NCI-H2081 treated with DMSO at 0.1 percent for 48 hours (cell line): ENCODE results near the gene NCKAP5L.
"Not testable (repeated sequence)": the region's sequence is repeated elsewhere in the genome, so short reads cannot be mapped to it uniquely, and the experiment has no call there.

Experiments used
- DNase-seq: peaks from one replicate; lab custom pipeline; 2025; lab: John Stamatoyannopoulos, UW

Gene NCKAP5L

GRCh38 chr12:49828133-49829091 is at the start of gene NCKAP5L:
NCKAP5L (minus strand) TSS chr12:49828413; CDS start chr12:49804044, 24,369 bp downstream.
- peak; percentile 38 for DNase-seq

- DNase-seq = no peak
These were observed 48.9 kb upstream of the NCKAP5L start for GRCh38 chr12:49877066-49877465.

GRCh38 chr12:49876070-49876469 is 47.9 kb upstream of the NCKAP5L start:
- no peak for DNase-seq

GRCh38 chr12:49875115-49875720 is 47.0 kb upstream of the NCKAP5L start:
- no peak for DNase-seq

- no peak for DNase-seq
These were observed 46.1 kb upstream of the NCKAP5L start for GRCh38 chr12:49874142-49874897.

GRCh38 chr12:49873361-49873934 is 45.2 kb upstream of the NCKAP5L start:
- DNase-seq = no peak

- no peak for DNase-seq
These were observed 44.6 kb upstream of the NCKAP5L start for GRCh38 chr12:49872781-49873181.

GRCh38 chr12:49872381-49872780 is 44.2 kb upstream of the NCKAP5L start:
- no peak for DNase-seq

GRCh38 chr12:49871811-49872251 is 43.6 kb upstream of the NCKAP5L start:
- not testable (repeated sequence) for DNase-seq

GRCh38 chr12:49871263-49871561 is 43.0 kb upstream of the NCKAP5L start:
- no peak for DNase-seq

- no peak for DNase-seq
These were observed 42.5 kb upstream of the NCKAP5L start for GRCh38 chr12:49870501-49871262.

- no peak for DNase-seq
These were observed 41.7 kb upstream of the NCKAP5L start for GRCh38 chr12:49869816-49870500.

GRCh38 chr12:49868952-49869815 is 41.0 kb upstream of the NCKAP5L start:
- DNase-seq = peak; percentile 52

GRCh38 chr12:49868449-49868848 is 40.2 kb upstream of the NCKAP5L start:
- DNase-seq = no peak

- DNase-seq = no peak
These were observed 39.5 kb upstream of the NCKAP5L start for GRCh38 chr12:49867570-49868341.

GRCh38 chr12:49866859-49867569 is 38.8 kb upstream of the NCKAP5L start:
- DNase-seq = no peak

GRCh38 chr12:49865782-49866135 is 37.5 kb upstream of the NCKAP5L start:
- no peak for DNase-seq

- no peak for DNase-seq
These were observed 37.0 kb upstream of the NCKAP5L start for GRCh38 chr12:49865109-49865781.
